GM23338 (cell line): Measurements from ENCODE around the gene FAAH. TPM values are rescaled to one million over a fixed set of nuclear protein-coding genes. Genes with fewer than 3 reads are reported as not detected.

Experiments used
- ATAC-seq: fragments of 200-7000 bp; cut with Tn5 transposase; 3 replicates; pipeline ENCODE4 v1.9.1; 2020
- DNase-seq: peaks from one replicate; pipeline ENCODE4 v3.0.0-alpha.2; 2015; ENCODE audit warnings: low spot score
- H2AFZ ChIP-seq: fragments of 200-600 bp; sonication (generic); 2 replicates; pipeline ENCODE4 v1.8.0; 2016; ENCODE audit warnings: antibody characterized with exemption, mild to moderate bottlenecking, moderate library complexity
- H3F3A ChIP-seq: fragments of 200-600 bp; sonication (generic); replicated peaks from 2 replicates; pipeline ENCODE4 v1.8.0; 2017; ENCODE audit warnings: antibody characterized with exemption, mixed run types, low read depth
- H3K27ac ChIP-seq: fragments of 200-600 bp; sonication (generic); 2 replicates; pipeline ENCODE4 v1.6.1; 2016; ENCODE audit warnings: low read depth
- H3K27me3 ChIP-seq: fragments of 200-600 bp; sonication (generic); 2 replicates; pipeline ENCODE4 v1.8.0; 2016; ENCODE audit warnings: mild to moderate bottlenecking, mixed run types, moderate library complexity; ENCODE audit not compliant: insufficient read depth
- H3K36me3 ChIP-seq: fragments of 200-600 bp; sonication (generic); 2 replicates; pipeline ENCODE4 v1.8.0; 2016; ENCODE audit warnings: mild to moderate bottlenecking; ENCODE audit not compliant: insufficient read depth
- H3K4me1 ChIP-seq: fragments of 200-600 bp; sonication (generic); 2 replicates; pipeline ENCODE4 v1.8.0; 2016; ENCODE audit warnings: mild to moderate bottlenecking, moderate library complexity; ENCODE audit not compliant: insufficient read depth
- H3K4me2 ChIP-seq: fragments of 200-600 bp; sonication (generic); 2 replicates; pipeline ENCODE4 v1.7.1; 2017; ENCODE audit warnings: mixed run types
- H3K4me3 ChIP-seq: fragments of 200-600 bp; sonication (generic); 2 replicates; pipeline ENCODE4 v1.6.1; 2016; ENCODE audit warnings: mixed run types
- H3K79me2 ChIP-seq: fragments of 200-600 bp; sonication (generic); replicated peaks from 2 replicates; pipeline ENCODE4 v1.8.0; 2017; ENCODE audit warnings: mild to moderate bottlenecking; ENCODE audit not compliant: insufficient read depth
- H3K9me2 ChIP-seq: fragments of 200-600 bp; sonication (generic); 2 replicates; pipeline ENCODE4 v1.8.0; 2017; ENCODE audit not compliant: insufficient read depth
- H4K20me1 ChIP-seq: fragments of 200-600 bp; sonication (generic); replicated peaks from 2 replicates; pipeline ENCODE4 v1.8.0; 2017; ENCODE audit warnings: mild to moderate bottlenecking; ENCODE audit not compliant: insufficient read depth
- H3K27ac Mint-ChIP-seq: 2 replicates; pipeline ENCODE4 v1.8.0; 2020; ENCODE audit warnings: inconsistent platforms, mild to moderate bottlenecking, moderate library complexity, mixed read lengths
- H3K27me3 Mint-ChIP-seq: 3 replicates; pipeline ENCODE4 v1.8.0; 2022; ENCODE audit warnings: low read depth, mild to moderate bottlenecking, moderate library complexity, mixed read lengths, inconsistent platforms; ENCODE audit not compliant: insufficient read depth, poor library complexity
- H3K36me3 Mint-ChIP-seq: 3 replicates; pipeline ENCODE4 v1.8.0; 2021; ENCODE audit warnings: low read depth, mild to moderate bottlenecking, inconsistent platforms, moderate library complexity, mixed read lengths
- H3K4me1 Mint-ChIP-seq: 3 replicates; pipeline ENCODE4 v1.8.0; 2020; ENCODE audit warnings: mild to moderate bottlenecking, inconsistent platforms, mixed read lengths
- H3K4me3 Mint-ChIP-seq: 3 replicates; pipeline ENCODE4 v1.8.0; 2021; ENCODE audit warnings: moderate library complexity, mild to moderate bottlenecking, inconsistent platforms, mixed read lengths
- H3K9me3 Mint-ChIP-seq: 3 replicates; pipeline ENCODE4 v1.8.0; 2020; ENCODE audit warnings: moderate library complexity, mild to moderate bottlenecking, inconsistent platforms, mixed read lengths
- EZH2 ChIP-seq: fragments of 200-600 bp; sonication (generic); IDR thresholded peaks from one replicate; pipeline ENCODE4 v1.8.0; 2017; ENCODE audit warnings: antibody characterized with exemption, mild to moderate bottlenecking, low read depth; ENCODE audit not compliant: unreplicated experiment
- EZH2phosphoT487 ChIP-seq: fragments of 200-600 bp; sonication (generic); IDR thresholded peaks from one replicate; pipeline ENCODE4 v1.8.1; 2018; ENCODE audit warnings: antibody characterized with exemption; ENCODE audit not compliant: unreplicated experiment
- JUNB ChIP-seq: IDR thresholded peaks from one replicate; pipeline ENCODE4 v1.6.1; 2016; ENCODE audit warnings: antibody characterized with exemption; ENCODE audit not compliant: unreplicated experiment
- POLR2AphosphoS5 ChIP-seq: IDR thresholded peaks from 2 replicates; pipeline ENCODE4 v1.6.1; 2016; ENCODE audit warnings: antibody characterized with exemption, low read depth
- STAT1 ChIP-seq: IDR thresholded peaks from one replicate; pipeline ENCODE4 v1.6.1; 2016; ENCODE audit warnings: antibody characterized with exemption; ENCODE audit not compliant: unreplicated experiment
- ZNF114 ChIP-seq: fragments of 250-450 bp; sonication (Bioruptor Pico); IDR thresholded peaks from 2 replicates; pipeline ENCODE4 v1.5.0; 2020; ENCODE audit warnings: mild to moderate bottlenecking, moderate library complexity
- ZNF331 ChIP-seq: fragments of 250-450 bp; sonication (Bioruptor Pico); IDR thresholded peaks from 2 replicates; pipeline ENCODE4 v1.5.0; 2020; ENCODE audit warnings: low read depth, mild to moderate bottlenecking, moderate library complexity
- polyA plus RNA-seq: library from polyadenylated mRNA; unstranded; fragments of >200 nt; fragmentation: Nextera tagmentation; extraction: Ambion mirVana; gene quantifications from 2 replicates; pipeline ENCODE4 v1.2.1, GENCODE V29; 2016
- total RNA-seq: library from RNA; depleted of rRNA; stranded (reverse); fragments of >200 nt; shearing (Covaris generic); gene quantifications from 2 replicates; pipeline ENCODE4 v1.2.3, GENCODE V29; 2014
- TF ChIP-seq, protein P1 (sequence below): IDR thresholded peaks from one replicate; pipeline ENCODE4 v1.6.1; 2018; ENCODE audit warnings: antibody characterized with exemption; ENCODE audit not compliant: unreplicated experiment
- TF ChIP-seq, protein P2 (sequence below), 2 experiments: fragments of 200-600 bp in 1 of 2; sonication (generic) in 1 of 2; conservative IDR thresholded peaks; 2 replicates each; pipeline versions ENCODE4 v1.5.1 to v1.6.1; 2016 to 2017; ENCODE audit warnings: antibody characterized with exemption in 2 of 2, low read depth in 2 of 2, mild to moderate bottlenecking in 2 of 2, moderate library complexity in 1 of 2
- TF ChIP-seq, protein P3 (sequence below): IDR thresholded peaks from 2 replicates; pipeline ENCODE4 v1.6.1; 2016; ENCODE audit warnings: antibody characterized with exemption
- TF ChIP-seq, protein P4 (sequence below): fragments of 250-450 bp; sonication (Bioruptor Pico); IDR thresholded peaks from 2 replicates; pipeline ENCODE4 v1.5.0; 2020; ENCODE audit warnings: mild to moderate bottlenecking, moderate library complexity

FAAH gene
- total and polyA plus RNA-seq, 2 experiments from 2014 or later: 10.7 to 24.0 TPM

DNA sequence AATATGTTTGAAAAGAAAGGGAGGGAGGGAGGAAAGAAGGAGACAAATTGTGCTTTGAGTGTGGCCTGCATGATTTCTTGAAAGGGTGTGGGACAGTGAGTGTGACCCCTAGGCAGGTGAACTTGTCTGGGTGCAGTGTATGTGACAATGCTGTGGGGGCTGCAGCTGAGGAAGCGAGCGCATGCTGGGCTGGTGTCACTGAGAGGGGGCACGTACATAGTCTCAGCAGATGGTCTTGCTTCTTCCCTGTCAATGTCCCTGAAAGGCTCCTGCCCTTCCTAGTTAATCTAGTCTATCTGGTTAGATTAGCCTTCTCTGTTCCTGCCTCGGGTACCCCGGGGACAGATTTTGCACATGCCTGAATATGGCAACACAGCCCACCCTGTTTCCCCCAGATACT lies 9.8 kb downstream of the FAAH start (continued):
- TF ChIP-seq, protein P1, sequence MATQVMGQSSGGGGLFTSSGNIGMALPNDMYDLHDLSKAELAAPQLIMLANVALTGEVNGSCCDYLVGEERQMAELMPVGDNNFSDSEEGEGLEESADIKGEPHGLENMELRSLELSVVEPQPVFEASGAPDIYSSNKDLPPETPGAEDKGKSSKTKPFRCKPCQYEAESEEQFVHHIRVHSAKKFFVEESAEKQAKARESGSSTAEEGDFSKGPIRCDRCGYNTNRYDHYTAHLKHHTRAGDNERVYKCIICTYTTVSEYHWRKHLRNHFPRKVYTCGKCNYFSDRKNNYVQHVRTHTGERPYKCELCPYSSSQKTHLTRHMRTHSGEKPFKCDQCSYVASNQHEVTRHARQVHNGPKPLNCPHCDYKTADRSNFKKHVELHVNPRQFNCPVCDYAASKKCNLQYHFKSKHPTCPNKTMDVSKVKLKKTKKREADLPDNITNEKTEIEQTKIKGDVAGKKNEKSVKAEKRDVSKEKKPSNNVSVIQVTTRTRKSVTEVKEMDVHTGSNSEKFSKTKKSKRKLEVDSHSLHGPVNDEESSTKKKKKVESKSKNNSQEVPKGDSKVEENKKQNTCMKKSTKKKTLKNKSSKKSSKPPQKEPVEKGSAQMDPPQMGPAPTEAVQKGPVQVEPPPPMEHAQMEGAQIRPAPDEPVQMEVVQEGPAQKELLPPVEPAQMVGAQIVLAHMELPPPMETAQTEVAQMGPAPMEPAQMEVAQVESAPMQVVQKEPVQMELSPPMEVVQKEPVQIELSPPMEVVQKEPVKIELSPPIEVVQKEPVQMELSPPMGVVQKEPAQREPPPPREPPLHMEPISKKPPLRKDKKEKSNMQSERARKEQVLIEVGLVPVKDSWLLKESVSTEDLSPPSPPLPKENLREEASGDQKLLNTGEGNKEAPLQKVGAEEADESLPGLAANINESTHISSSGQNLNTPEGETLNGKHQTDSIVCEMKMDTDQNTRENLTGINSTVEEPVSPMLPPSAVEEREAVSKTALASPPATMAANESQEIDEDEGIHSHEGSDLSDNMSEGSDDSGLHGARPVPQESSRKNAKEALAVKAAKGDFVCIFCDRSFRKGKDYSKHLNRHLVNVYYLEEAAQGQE: no peak
- TF ChIP-seq EZH2phosphoT487: no peak

DNA sequence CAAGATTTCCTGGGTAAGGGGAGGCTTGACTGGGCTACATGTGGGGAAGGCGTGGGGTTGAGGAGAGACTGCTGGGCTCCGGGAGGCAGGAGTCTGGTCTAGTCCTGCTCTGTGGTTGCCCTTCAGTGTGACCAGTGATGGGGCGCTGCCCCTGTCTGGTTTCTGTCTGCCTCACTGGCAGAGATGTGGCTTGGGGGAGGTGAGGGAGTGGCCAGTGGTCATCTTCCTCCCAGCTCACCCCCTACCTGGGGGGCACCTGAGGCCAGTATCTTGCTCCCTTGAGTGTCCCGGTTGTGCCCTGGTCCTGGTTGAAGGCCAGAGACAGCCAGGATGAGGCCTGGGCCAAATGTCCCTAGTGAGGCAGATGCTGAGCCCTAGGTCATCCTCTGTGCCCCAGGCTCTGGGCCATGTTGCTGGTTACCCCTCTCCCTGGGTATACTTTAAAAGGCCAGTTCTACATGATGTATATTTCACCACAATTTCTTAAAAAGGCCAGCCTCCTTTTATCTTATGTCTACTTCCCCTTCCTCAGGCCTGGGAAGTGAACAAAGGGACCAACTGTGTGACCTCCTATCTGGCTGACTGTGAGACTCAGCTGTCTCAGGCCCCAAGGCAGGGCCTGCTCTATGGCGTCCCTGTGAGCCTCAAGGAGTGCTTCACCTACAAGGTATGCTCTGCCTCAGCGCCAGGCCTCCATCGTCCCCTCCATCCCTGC lies 10.5 kb downstream of the FAAH start:
- Histone ChIP-seq H3K36me3 (no peaks in the 10 kb centered on the region; the same call in 1 of the 2 replicates), H2AFZ (no peak overlapping the region), H4K20me1 (no peaks in the 10 kb centered on the region), H3F3A (no peaks in the 10 kb centered on the region), H3K9me2 (no peaks in the 10 kb centered on the region), H3K27me3 (no peaks in the 10 kb centered on the region), H3K27ac (no peak overlapping the region), H3K4me3 (no peak overlapping the region), H3K79me2 (no peaks in the 10 kb centered on the region), H3K4me1 (peaks cover 29% of the 10 kb centered on the region), H3K4me2 (no peak overlapping the region)
- no peak for ATAC-seq
- Mint-ChIP-seq H3K27ac (no peak overlapping the region), H3K4me1 (peaks cover 31% of the 10 kb centered on the region), H3K9me3 (no peaks in the 10 kb centered on the region), H3K36me3 (no peaks in the 10 kb centered on the region; the same call in 1 of the 3 replicates), H3K27me3 (peaks cover 18% of the 10 kb centered on the region), H3K4me3 (no peak overlapping the region)
- DNase-seq: no peak
- no peak for TF ChIP-seq STAT1
- TF ChIP-seq EZH2: no peak
- TF ChIP-seq, protein P2, sequence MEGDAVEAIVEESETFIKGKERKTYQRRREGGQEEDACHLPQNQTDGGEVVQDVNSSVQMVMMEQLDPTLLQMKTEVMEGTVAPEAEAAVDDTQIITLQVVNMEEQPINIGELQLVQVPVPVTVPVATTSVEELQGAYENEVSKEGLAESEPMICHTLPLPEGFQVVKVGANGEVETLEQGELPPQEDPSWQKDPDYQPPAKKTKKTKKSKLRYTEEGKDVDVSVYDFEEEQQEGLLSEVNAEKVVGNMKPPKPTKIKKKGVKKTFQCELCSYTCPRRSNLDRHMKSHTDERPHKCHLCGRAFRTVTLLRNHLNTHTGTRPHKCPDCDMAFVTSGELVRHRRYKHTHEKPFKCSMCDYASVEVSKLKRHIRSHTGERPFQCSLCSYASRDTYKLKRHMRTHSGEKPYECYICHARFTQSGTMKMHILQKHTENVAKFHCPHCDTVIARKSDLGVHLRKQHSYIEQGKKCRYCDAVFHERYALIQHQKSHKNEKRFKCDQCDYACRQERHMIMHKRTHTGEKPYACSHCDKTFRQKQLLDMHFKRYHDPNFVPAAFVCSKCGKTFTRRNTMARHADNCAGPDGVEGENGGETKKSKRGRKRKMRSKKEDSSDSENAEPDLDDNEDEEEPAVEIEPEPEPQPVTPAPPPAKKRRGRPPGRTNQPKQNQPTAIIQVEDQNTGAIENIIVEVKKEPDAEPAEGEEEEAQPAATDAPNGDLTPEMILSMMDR (conservative IDR thresholded peaks at IDR 0.05; ENCODE audit: low read depth in 2 of 2): no peak
- TF ChIP-seq, protein P3, sequence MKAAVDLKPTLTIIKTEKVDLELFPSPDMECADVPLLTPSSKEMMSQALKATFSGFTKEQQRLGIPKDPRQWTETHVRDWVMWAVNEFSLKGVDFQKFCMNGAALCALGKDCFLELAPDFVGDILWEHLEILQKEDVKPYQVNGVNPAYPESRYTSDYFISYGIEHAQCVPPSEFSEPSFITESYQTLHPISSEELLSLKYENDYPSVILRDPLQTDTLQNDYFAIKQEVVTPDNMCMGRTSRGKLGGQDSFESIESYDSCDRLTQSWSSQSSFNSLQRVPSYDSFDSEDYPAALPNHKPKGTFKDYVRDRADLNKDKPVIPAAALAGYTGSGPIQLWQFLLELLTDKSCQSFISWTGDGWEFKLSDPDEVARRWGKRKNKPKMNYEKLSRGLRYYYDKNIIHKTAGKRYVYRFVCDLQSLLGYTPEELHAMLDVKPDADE: no peak
- no peak for TF ChIP-seq ZNF114 (CRISPR knock-in tag)
- TF ChIP-seq, protein P4, sequence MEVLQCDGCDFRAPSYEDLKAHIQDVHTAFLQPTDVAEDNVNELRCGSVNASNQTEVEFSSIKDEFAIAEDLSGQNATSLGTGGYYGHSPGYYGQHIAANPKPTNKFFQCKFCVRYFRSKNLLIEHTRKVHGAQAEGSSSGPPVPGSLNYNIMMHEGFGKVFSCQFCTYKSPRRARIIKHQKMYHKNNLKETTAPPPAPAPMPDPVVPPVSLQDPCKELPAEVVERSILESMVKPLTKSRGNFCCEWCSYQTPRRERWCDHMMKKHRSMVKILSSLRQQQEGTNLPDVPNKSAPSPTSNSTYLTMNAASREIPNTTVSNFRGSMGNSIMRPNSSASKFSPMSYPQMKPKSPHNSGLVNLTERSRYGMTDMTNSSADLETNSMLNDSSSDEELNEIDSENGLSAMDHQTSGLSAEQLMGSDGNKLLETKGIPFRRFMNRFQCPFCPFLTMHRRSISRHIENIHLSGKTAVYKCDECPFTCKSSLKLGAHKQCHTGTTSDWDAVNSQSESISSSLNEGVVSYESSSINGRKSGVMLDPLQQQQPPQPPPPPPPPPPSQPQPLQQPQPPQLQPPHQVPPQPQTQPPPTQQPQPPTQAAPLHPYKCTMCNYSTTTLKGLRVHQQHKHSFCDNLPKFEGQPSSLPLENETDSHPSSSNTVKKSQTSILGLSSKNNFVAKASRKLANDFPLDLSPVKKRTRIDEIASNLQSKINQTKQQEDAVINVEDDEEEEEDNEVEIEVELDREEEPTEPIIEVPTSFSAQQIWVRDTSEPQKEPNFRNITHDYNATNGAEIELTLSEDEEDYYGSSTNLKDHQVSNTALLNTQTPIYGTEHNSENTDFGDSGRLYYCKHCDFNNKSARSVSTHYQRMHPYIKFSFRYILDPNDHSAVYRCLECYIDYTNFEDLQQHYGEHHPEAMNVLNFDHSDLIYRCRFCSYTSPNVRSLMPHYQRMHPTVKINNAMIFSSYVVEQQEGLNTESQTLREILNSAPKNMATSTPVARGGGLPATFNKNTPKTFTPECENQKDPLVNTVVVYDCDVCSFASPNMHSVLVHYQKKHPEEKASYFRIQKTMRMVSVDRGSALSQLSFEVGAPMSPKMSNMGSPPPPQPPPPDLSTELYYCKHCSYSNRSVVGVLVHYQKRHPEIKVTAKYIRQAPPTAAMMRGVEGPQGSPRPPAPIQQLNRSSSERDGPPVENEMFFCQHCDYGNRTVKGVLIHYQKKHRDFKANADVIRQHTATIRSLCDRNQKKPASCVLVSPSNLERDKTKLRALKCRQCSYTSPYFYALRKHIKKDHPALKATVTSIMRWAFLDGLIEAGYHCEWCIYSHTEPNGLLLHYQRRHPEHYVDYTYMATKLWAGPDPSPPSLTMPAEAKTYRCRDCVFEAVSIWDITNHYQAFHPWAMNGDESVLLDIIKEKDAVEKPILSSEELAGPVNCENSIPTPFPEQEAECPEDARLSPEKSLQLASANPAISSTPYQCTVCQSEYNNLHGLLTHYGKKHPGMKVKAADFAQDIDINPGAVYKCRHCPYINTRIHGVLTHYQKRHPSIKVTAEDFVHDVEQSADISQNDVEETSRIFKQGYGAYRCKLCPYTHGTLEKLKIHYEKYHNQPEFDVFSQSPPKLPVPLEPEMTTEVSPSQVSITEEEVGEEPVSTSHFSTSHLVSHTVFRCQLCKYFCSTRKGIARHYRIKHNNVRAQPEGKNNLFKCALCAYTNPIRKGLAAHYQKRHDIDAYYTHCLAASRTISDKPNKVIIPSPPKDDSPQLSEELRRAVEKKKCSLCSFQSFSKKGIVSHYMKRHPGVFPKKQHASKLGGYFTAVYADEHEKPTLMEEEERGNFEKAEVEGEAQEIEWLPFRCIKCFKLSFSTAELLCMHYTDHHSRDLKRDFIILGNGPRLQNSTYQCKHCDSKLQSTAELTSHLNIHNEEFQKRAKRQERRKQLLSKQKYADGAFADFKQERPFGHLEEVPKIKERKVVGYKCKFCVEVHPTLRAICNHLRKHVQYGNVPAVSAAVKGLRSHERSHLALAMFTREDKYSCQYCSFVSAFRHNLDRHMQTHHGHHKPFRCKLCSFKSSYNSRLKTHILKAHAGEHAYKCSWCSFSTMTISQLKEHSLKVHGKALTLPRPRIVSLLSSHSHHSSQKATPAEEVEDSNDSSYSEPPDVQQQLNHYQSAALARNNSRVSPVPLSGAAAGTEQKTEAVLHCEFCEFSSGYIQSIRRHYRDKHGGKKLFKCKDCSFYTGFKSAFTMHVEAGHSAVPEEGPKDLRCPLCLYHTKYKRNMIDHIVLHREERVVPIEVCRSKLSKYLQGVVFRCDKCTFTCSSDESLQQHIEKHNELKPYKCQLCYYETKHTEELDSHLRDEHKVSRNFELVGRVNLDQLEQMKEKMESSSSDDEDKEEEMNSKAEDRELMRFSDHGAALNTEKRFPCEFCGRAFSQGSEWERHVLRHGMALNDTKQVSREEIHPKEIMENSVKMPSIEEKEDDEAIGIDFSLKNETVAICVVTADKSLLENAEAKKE (CRISPR knock-in tag): no peak
- no peak for TF ChIP-seq POLR2AphosphoS5
- TF ChIP-seq JUNB: no peak
- TF ChIP-seq ZNF331 (CRISPR knock-in tag): no peak
